ENCODE data around the gene SPINK4. TPM values are rescaled to one million over a fixed set of nuclear protein-coding genes. Genes with fewer than 3 reads are reported as not detected.

Gene SPINK4
- total RNA-seq, 1 experiment from 2014 or later: not detected

- no peaks in the 10 kb centered on the region for H3K27me3 Mint-ChIP-seq (ENCODE audit: unreplicated experiment)
- DNase-seq: peak; percentile 23
- intact Hi-C loops (cut with micrococcal nuclease; ENCODE audit: unreplicated experiment): no loop called here
- no peak overlapping the region for H3K4me3 Mint-ChIP-seq (ENCODE audit: low read depth, unreplicated experiment)
- TF ChIP-seq CTCF (IDR thresholded peaks at IDR 0.05; ENCODE audit: unreplicated experiment): no peak
- peaks cover 5% of the 10 kb centered on the region for H3K9me3 Mint-ChIP-seq (ENCODE audit: low read depth, unreplicated experiment)
- CTCF ChIA-PET: no interaction called here
- H3K27ac Mint-ChIP-seq (ENCODE audit: unreplicated experiment): peak overlapping the region; percentile 67
- no TSS peak for BruUV-seq (replicated peaks)
- peaks cover 16% of the 10 kb centered on the region for H3K36me3 Mint-ChIP-seq (ENCODE audit: insufficient read depth, unreplicated experiment)
- H3K4me1 Mint-ChIP-seq (ENCODE audit: low read depth, unreplicated experiment): peaks cover 56% of the 10 kb centered on the region
Observed at GRCh38 chr9:33230756-33231622, 9.0 kb upstream of the SPINK4 start.

DNA sequence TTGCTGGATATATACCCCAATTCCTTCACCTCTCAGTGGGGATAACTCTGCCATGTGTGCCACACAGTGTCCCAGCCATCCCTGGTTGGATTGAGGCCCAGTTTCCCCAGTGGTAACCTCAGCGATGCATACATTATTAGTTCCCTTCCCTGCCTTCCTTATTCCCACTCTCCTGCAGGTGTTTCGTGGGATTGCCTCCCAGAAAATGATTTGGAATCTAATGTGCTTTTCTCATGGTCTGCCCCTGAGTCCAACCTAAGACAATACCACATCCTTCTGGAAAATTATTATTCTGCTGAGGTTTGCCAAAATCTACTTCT lies 8.4 kb upstream of the SPINK4 start:
- peak overlapping the region; percentile 67 for H3K27ac Mint-ChIP-seq (ENCODE audit: unreplicated experiment)
- CTCF ChIA-PET: no interaction called here
- no peak for DNase-seq
- H3K4me1 Mint-ChIP-seq (ENCODE audit: low read depth, unreplicated experiment): peaks cover 56% of the 10 kb centered on the region
- peaks cover 5% of the 10 kb centered on the region for H3K9me3 Mint-ChIP-seq (ENCODE audit: low read depth, unreplicated experiment)
- BruUV-seq (replicated peaks): no TSS peak
- H3K4me3 Mint-ChIP-seq (ENCODE audit: low read depth, unreplicated experiment): no peak overlapping the region
- intact Hi-C loops (cut with micrococcal nuclease; ENCODE audit: unreplicated experiment): no loop called here
- TF ChIP-seq CTCF (IDR thresholded peaks at IDR 0.05; ENCODE audit: unreplicated experiment): no peak
- no peaks in the 10 kb centered on the region for H3K27me3 Mint-ChIP-seq (ENCODE audit: unreplicated experiment)
- peaks cover 16% of the 10 kb centered on the region for H3K36me3 Mint-ChIP-seq (ENCODE audit: insufficient read depth, unreplicated experiment)

GRCh38 chr9:33232815-33233214 lies 7.2 kb upstream of the SPINK4 start:
- Mint-ChIP-seq H3K27ac (ENCODE audit: unreplicated experiment) (peak overlapping the region; percentile 90), H3K36me3 (ENCODE audit: insufficient read depth, unreplicated experiment) (peaks cover 16% of the 10 kb centered on the region), H3K4me1 (ENCODE audit: low read depth, unreplicated experiment) (peaks cover 56% of the 10 kb centered on the region), H3K4me3 (ENCODE audit: low read depth, unreplicated experiment) (peak overlapping the region; percentile 10), H3K27me3 (ENCODE audit: unreplicated experiment) (no peaks in the 10 kb centered on the region), H3K9me3 (ENCODE audit: low read depth, unreplicated experiment) (peaks cover 5% of the 10 kb centered on the region)
- DNase-seq: no peak
- no peak for TF ChIP-seq CTCF (IDR thresholded peaks at IDR 0.05; ENCODE audit: unreplicated experiment)
- CTCF ChIA-PET: no interaction called here
- BruUV-seq (replicated peaks): no TSS peak
- intact Hi-C loops (cut with micrococcal nuclease; ENCODE audit: unreplicated experiment): no loop called here

GRCh38 chr9:33233626-33234342 lies 6.2 kb upstream of the SPINK4 start:
- BruUV-seq (replicated peaks): TSS peak; percentile 71
- Mint-ChIP-seq H3K36me3 (ENCODE audit: insufficient read depth, unreplicated experiment) (peaks cover 16% of the 10 kb centered on the region), H3K9me3 (ENCODE audit: low read depth, unreplicated experiment) (peaks cover 5% of the 10 kb centered on the region), H3K4me1 (ENCODE audit: low read depth, unreplicated experiment) (peaks cover 56% of the 10 kb centered on the region), H3K27me3 (ENCODE audit: unreplicated experiment) (no peaks in the 10 kb centered on the region), H3K27ac (ENCODE audit: unreplicated experiment) (peak overlapping the region; percentile 90), H3K4me3 (ENCODE audit: low read depth, unreplicated experiment) (peak overlapping the region; percentile 8)
- CTCF ChIA-PET: interaction anchor here (0.8 to 1.4 kb wide), 6 partner anchors 31 to 390 kb away, joined by 3 to 4 read pairs (median 3); partner anchors contain the start of genes B4GALT1, BAG1 and CHMP5
- peak; percentile 90 for DNase-seq
- no peak for TF ChIP-seq CTCF (IDR thresholded peaks at IDR 0.05; ENCODE audit: unreplicated experiment)
- intact Hi-C loops (cut with micrococcal nuclease; ENCODE audit: unreplicated experiment): no loop called here
